HG02571 (cell line): Measurements from ENCODE around the gene FEM1B.

ENCODE experiments used
- ATAC-seq: cut with Tn5 transposase; IDR thresholded peaks from one replicate; pipeline ENCODE4 v1.9.1; 2021; ENCODE audit warnings: mild to moderate bottlenecking, moderate library complexity; ENCODE audit not compliant: unreplicated experiment

The FEM1B gene

GRCh38 chr15:68305420-68305871, 27.9 kb downstream of the FEM1B start:
- no peak for ATAC-seq

- ATAC-seq: no peak
Observed at GRCh38 chr15:68307131-68307928, 29.8 kb downstream of the FEM1B start.

- ATAC-seq: no peak
Observed at GRCh38 chr15:68309024-68309423, 31.5 kb downstream of the FEM1B start.

- no peak for ATAC-seq
Observed at GRCh38 chr15:68310178-68310803, 32.7 kb downstream of the FEM1B start.

- ATAC-seq: no peak
Observed at GRCh38 chr15:68310804-68311463, 33.4 kb downstream of the FEM1B start.

GRCh38 chr15:68311464-68311835, 33.9 kb downstream of the FEM1B start:
- no peak for ATAC-seq

- ATAC-seq: no peak
Observed at GRCh38 chr15:68311859-68312557, 34.5 kb downstream of the FEM1B start.

GRCh38 chr15:68312701-68313204, 35.2 kb downstream of the FEM1B start:
- ATAC-seq: no peak

- no peak for ATAC-seq
Observed at GRCh38 chr15:68313501-68314410, 36.2 kb downstream of the FEM1B start.

GRCh38 chr15:68314563-68314962, 37.0 kb downstream of the FEM1B start:
- ATAC-seq: no peak

GRCh38 chr15:68315035-68315434, 37.5 kb downstream of the FEM1B start:
- ATAC-seq: no peak

GRCh38 chr15:68315495-68316031, 38.0 kb downstream of the FEM1B start:
- ATAC-seq: no peak

- ATAC-seq: no peak
Observed at GRCh38 chr15:68316061-68316804, 38.7 kb downstream of the FEM1B start.

- no peak for ATAC-seq
Observed at GRCh38 chr15:68317281-68318007, 39.9 kb downstream of the FEM1B start.

GRCh38 chr15:68318008-68318835, 40.7 kb downstream of the FEM1B start:
- no peak for ATAC-seq

- ATAC-seq: no peak
Observed at GRCh38 chr15:68318931-68319909, 41.7 kb downstream of the FEM1B start.
